Measurements from ENCODE around the gene ARID3C. TPM values are rescaled to one million over a fixed set of nuclear protein-coding genes. Genes with fewer than 3 reads are reported as not detected.

The ARID3C gene
- total RNA-seq, 2 experiments from 2014 or later = 0.38 to 1.9 TPM

GRCh38 chr9:34573599-34574325 lies 55.1 kb downstream of the ARID3C start:
- Histone ChIP-seq H4K20me1 (ENCODE audit: insufficient read depth, low read length) (no peaks in the 10 kb centered on the region), H3K36me3 (ENCODE audit: insufficient read depth, low read length) (no peaks in the 10 kb centered on the region), H3K4me1 (ENCODE audit: insufficient read depth, low read length, poor library complexity, severe bottlenecking) (no peaks in the 10 kb centered on the region), H3K4me3 (ENCODE audit: low read depth, low read length, poor library complexity, severe bottlenecking) (no peak overlapping the region), H3K79me2 (ENCODE audit: insufficient read depth, low read depth, low read length) (no peaks in the 10 kb centered on the region), H3K9me3 (ENCODE audit: low read length) (no peaks in the 10 kb centered on the region), H3K9me2 (ENCODE audit: insufficient read depth, low read length) (no peaks in the 10 kb centered on the region), H2AFZ (ENCODE audit: low read length) (no peak overlapping the region), H3K4me2 (ENCODE audit: low read length) (no peak overlapping the region), H3K27ac (ENCODE audit: low read depth, low read length, poor library complexity, severe bottlenecking) (no peak overlapping the region)
- ChIA-PET CTCF (ENCODE audit: unreplicated experiment) (no interaction called here), POLR2A (no interaction called here)
- intact Hi-C loops (cut with micrococcal nuclease; ENCODE audit: unreplicated experiment) = no loop called here
- TF ChIP-seq CTCF (conservative IDR thresholded peaks at IDR 0.05; ENCODE audit: low read length) = no peak
- no peak for TF ChIP-seq EZH2phosphoT487 (IDR thresholded peaks at IDR 0.05; ENCODE audit: borderline replicate concordance, low read depth, low read length)
- no TSS peak for BruUV-seq (replicated peaks)
- no peak for DNase-seq (ENCODE audit: low spot score)

GRCh38 chr9:34572628-34573027 lies 56.2 kb downstream of the ARID3C start:
- Histone ChIP-seq H2AFZ (ENCODE audit: low read length) (no peak overlapping the region), H3K27ac (ENCODE audit: low read depth, low read length, poor library complexity, severe bottlenecking) (no peak overlapping the region), H3K4me2 (ENCODE audit: low read length) (no peak overlapping the region), H3K4me3 (ENCODE audit: low read depth, low read length, poor library complexity, severe bottlenecking) (no peak overlapping the region), H3K9me3 (ENCODE audit: low read length) (no peaks in the 10 kb centered on the region), H3K9me2 (ENCODE audit: insufficient read depth, low read length) (no peaks in the 10 kb centered on the region), H4K20me1 (ENCODE audit: insufficient read depth, low read length) (no peaks in the 10 kb centered on the region), H3K79me2 (ENCODE audit: insufficient read depth, low read depth, low read length) (no peaks in the 10 kb centered on the region), H3K36me3 (ENCODE audit: insufficient read depth, low read length) (no peaks in the 10 kb centered on the region), H3K4me1 (ENCODE audit: insufficient read depth, low read length, poor library complexity, severe bottlenecking) (no peaks in the 10 kb centered on the region)
- no TSS peak for BruUV-seq (replicated peaks)
- CTCF ChIA-PET (ENCODE audit: unreplicated experiment) = no interaction called here
- intact Hi-C loops (cut with micrococcal nuclease; ENCODE audit: unreplicated experiment) = no loop called here
- POLR2A ChIA-PET = no interaction called here
- DNase-seq (ENCODE audit: low spot score) = no peak
- no peak for TF ChIP-seq CTCF (conservative IDR thresholded peaks at IDR 0.05; ENCODE audit: low read length)
- no peak for TF ChIP-seq EZH2phosphoT487 (IDR thresholded peaks at IDR 0.05; ENCODE audit: borderline replicate concordance, low read depth, low read length)

GRCh38 chr9:34572092-34572491 lies 56.8 kb downstream of the ARID3C start:
- ChIA-PET CTCF (ENCODE audit: unreplicated experiment) (no interaction called here), POLR2A (no interaction called here)
- Histone ChIP-seq H3K4me1 (ENCODE audit: insufficient read depth, low read length, poor library complexity, severe bottlenecking) (no peaks in the 10 kb centered on the region), H3K79me2 (ENCODE audit: insufficient read depth, low read depth, low read length) (no peaks in the 10 kb centered on the region), H2AFZ (ENCODE audit: low read length) (no peak overlapping the region), H3K9me2 (ENCODE audit: insufficient read depth, low read length) (no peaks in the 10 kb centered on the region), H3K4me2 (ENCODE audit: low read length) (no peak overlapping the region), H3K36me3 (ENCODE audit: insufficient read depth, low read length) (no peaks in the 10 kb centered on the region), H3K4me3 (ENCODE audit: low read depth, low read length, poor library complexity, severe bottlenecking) (no peak overlapping the region), H3K9me3 (ENCODE audit: low read length) (no peaks in the 10 kb centered on the region), H4K20me1 (ENCODE audit: insufficient read depth, low read length) (no peaks in the 10 kb centered on the region), H3K27ac (ENCODE audit: low read depth, low read length, poor library complexity, severe bottlenecking) (no peak overlapping the region)
- TF ChIP-seq EZH2phosphoT487 (IDR thresholded peaks at IDR 0.05; ENCODE audit: borderline replicate concordance, low read depth, low read length) (no peak), CTCF (conservative IDR thresholded peaks at IDR 0.05; ENCODE audit: low read length) (no peak)
- BruUV-seq (replicated peaks) = no TSS peak
- intact Hi-C loops (cut with micrococcal nuclease; ENCODE audit: unreplicated experiment) = no loop called here
- no peak for DNase-seq (ENCODE audit: low spot score)

Data from OCI-LY7 (cell line).